Activated CD4-positive, alpha-beta memory T cell treated with anti-CD3 and anti-CD28 coated beads for 36 hours (primary cell): ENCODE measurements around the gene CTTNBP2. TPM values are rescaled to one million over a fixed set of nuclear protein-coding genes. Genes with fewer than 3 reads are reported as not detected.

Experiments used
- CTCF ChIA-PET: fragments of 350-600 bp; sonication (Branson Sonifier 250); formaldehyde crosslinking; loops from one replicate; lab custom pipeline; 2021; ENCODE audit warnings: antibody characterized with exemption, inconsistent platforms; lab: Charles Lee
- POLR2A ChIA-PET: fragments of 350-600 bp; sonication (Branson Sonifier 250); formaldehyde crosslinking; loops from one replicate; lab custom pipeline; 2021; ENCODE audit warnings: antibody characterized with exemption; lab: Charles Lee
- DNase-seq: peaks from one replicate; pipeline ENCODE4 v3.0.0-alpha.2; 2020
- H3K27ac Mint-ChIP-seq: one replicate; pipeline ENCODE4 v1.8.0; 2021; ENCODE audit warnings: mixed read lengths
- H3K27me3 Mint-ChIP-seq: one replicate; pipeline ENCODE4 v1.8.0; 2021; ENCODE audit warnings: mixed read lengths
- H3K36me3 Mint-ChIP-seq: one replicate; pipeline ENCODE4 v1.8.0; 2021; ENCODE audit warnings: mixed read lengths
- H3K4me1 Mint-ChIP-seq: one replicate; pipeline ENCODE4 v1.8.0; 2021; ENCODE audit warnings: low read depth, mixed read lengths
- H3K4me3 Mint-ChIP-seq: one replicate; pipeline ENCODE4 v1.8.0; 2021; ENCODE audit warnings: mild to moderate bottlenecking, mixed read lengths
- H3K9me3 Mint-ChIP-seq: one replicate; pipeline ENCODE4 v1.8.0; 2021; ENCODE audit warnings: mixed read lengths
- intact Hi-C: fragments of 100-400 bp; cut with micrococcal nuclease; formaldehyde crosslinking; loops from one replicate; pipeline ENCODE4 v1.15.1; 2023
- total RNA-seq, 2 experiments: library from RNA; stranded (reverse); gene quantifications; one replicate each; pipeline ENCODE4 v1.2.3, GENCODE V29; 2021

The CTTNBP2 gene
- total RNA-seq, 2 experiments from 2014 or later, result not detected

DNA sequence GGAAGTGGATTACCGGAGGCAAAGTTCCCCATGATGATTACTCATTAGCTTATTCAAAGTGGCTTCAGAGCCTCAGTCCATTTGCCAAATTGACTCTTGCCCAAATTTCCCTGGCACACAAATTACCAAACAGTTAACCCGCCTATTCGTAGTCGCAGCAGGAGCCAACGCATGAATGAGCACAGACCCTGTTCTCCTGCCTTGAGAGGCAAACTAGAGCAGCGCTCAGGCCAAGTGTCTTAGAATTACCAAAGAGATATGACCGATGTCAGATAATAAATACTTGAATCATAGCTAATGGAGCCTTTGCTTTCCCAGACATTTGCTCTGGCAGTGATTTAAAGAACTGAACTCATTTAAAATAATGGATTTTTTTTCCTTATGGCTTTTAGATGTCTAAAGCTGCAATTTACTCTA, 64.9 kb downstream of the CTTNBP2 start:
- Mint-ChIP-seq H3K36me3 (no peaks in the 10 kb centered on the region), H3K27ac (no peak overlapping the region), H3K4me1 (no peaks in the 10 kb centered on the region), H3K9me3 (no peaks in the 10 kb centered on the region), H3K4me3 (no peak overlapping the region), H3K27me3 (no peaks in the 10 kb centered on the region)
- ChIA-PET POLR2A (no interaction called here), CTCF (no interaction called here)
- intact Hi-C loops, result no loop called here
- DNase-seq, result no peak

DNA sequence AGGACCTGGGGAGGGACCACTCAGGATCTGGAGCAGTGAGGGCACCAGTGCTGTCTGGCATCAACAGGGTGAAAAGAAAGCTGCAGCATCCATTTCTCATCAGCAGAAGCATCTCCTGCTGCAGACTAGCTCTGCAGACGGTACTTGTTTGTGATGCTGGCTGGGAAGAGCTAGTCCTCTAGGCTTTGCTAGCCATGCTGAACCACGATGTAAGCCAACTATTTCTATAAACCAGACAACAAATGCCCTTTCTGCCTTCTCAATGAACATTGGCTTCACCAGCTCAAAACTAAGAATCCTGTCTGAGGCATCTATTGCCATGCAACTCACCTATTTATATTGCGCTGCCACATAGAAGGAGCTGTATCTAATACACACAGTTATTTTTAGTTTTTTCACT, 65.6 kb downstream of the CTTNBP2 start:
- intact Hi-C loops, result no loop called here
- POLR2A ChIA-PET, result no interaction called here
- Mint-ChIP-seq H3K9me3 (no peaks in the 10 kb centered on the region), H3K4me3 (no peak overlapping the region), H3K36me3 (no peaks in the 10 kb centered on the region), H3K27me3 (no peaks in the 10 kb centered on the region), H3K4me1 (no peaks in the 10 kb centered on the region), H3K27ac (no peak overlapping the region)
- CTCF ChIA-PET, result no interaction called here
- DNase-seq, result no peak

DNA sequence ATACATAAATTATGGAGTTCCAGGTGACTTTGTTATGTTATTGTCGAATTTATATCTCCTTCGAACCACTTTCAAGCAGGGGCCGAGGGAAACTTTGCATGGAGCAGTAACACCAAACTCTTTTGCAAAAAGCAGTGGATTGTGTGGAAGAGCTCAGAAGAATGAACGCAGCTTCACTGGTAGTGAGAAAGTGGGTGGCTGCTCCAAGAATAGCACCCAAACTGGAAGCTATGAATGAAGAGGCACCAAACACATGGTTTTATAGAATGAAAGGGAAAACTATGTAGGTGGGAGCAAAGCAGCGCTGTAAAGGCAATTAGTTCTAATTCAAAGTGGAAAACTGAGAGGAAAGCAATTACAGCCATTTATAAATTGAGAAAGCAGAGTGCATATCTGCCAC, 67.2 kb downstream of the CTTNBP2 start:
- no peak for DNase-seq
- POLR2A ChIA-PET, result no interaction called here
- intact Hi-C loops, result no loop called here
- Mint-ChIP-seq H3K27ac (no peak overlapping the region), H3K4me3 (no peak overlapping the region), H3K9me3 (no peaks in the 10 kb centered on the region), H3K27me3 (no peaks in the 10 kb centered on the region), H3K4me1 (no peaks in the 10 kb centered on the region), H3K36me3 (no peaks in the 10 kb centered on the region)
- CTCF ChIA-PET, result no interaction called here

DNA sequence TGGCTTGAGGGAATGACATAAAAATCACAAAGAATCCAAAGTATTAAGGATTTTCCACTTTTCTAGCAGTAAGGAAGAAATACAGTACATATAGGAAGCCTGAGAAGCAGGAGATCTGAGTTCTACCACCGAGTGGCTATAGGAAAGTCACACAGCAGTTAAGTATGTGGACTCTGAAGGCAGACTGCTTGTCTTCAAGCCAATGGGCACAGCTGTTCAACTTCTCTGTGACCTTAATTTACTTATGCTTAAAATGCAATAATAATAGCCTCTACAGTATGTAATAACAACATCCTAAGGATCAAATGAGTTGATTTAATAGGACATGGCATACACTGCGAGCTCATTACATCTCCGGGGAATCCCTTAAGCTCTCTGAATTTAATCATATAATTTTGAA, 68.0 kb downstream of the CTTNBP2 start:
- no peak overlapping the region for H3K27ac Mint-ChIP-seq
- H3K27me3 Mint-ChIP-seq, result no peaks in the 10 kb centered on the region
- no peaks in the 10 kb centered on the region for H3K36me3 Mint-ChIP-seq
- ChIA-PET CTCF (no interaction called here), POLR2A (no interaction called here)
- H3K4me3 Mint-ChIP-seq, result no peak overlapping the region
- intact Hi-C loops, result no loop called here
- H3K4me1 Mint-ChIP-seq, result no peaks in the 10 kb centered on the region
- DNase-seq, result no peak
- no peaks in the 10 kb centered on the region for H3K9me3 Mint-ChIP-seq

DNA sequence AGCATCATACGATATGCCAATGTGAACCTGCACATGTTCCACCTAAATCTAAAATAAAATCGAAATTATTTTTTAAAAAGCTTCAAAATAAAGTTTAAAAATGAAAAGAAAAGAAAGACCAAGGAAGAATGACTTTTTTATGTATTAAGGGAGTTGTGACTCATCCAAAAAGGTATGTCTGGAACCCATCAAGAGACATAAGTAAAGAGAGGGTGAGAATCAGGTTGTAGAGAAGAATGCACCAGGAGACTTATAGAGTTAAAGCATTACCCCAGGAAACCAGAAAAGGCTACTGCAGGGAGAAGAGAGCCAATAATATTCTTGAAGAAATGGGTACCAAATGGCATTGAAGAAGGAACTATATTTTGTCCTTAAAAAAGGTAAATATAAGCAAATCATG, 69.8 kb downstream of the CTTNBP2 start:
- H3K4me1 Mint-ChIP-seq, result no peaks in the 10 kb centered on the region
- H3K9me3 Mint-ChIP-seq, result no peaks in the 10 kb centered on the region
- intact Hi-C loops, result no loop called here
- ChIA-PET POLR2A (no interaction called here), CTCF (no interaction called here)
- no peak overlapping the region for H3K4me3 Mint-ChIP-seq
- no peak for DNase-seq
- no peaks in the 10 kb centered on the region for H3K36me3 Mint-ChIP-seq
- no peak overlapping the region for H3K27ac Mint-ChIP-seq
- no peaks in the 10 kb centered on the region for H3K27me3 Mint-ChIP-seq

DNA sequence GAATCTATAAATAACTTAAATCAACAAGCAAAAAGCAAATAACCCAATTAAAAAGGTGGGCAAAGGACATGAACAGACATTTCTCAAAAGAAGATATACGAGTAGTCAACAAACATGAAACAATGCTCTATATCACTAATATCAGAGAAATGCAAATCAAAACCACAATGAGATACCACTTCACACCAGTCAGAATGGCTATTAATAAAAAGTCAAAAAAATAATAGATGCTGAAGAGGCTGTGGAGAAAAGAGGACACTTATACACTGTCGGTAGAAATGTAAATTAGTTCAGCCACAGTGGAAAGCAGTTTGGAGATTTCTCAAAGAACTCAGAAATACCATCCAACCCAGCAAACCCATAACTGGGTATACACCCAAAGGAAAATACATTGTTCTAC, 70.6 kb downstream of the CTTNBP2 start:
- intact Hi-C loops, result no loop called here
- CTCF ChIA-PET, result no interaction called here
- POLR2A ChIA-PET, result no interaction called here
- Mint-ChIP-seq H3K4me1 (no peaks in the 10 kb centered on the region), H3K27ac (no peak overlapping the region), H3K36me3 (no peaks in the 10 kb centered on the region), H3K9me3 (no peaks in the 10 kb centered on the region), H3K4me3 (no peak overlapping the region), H3K27me3 (no peaks in the 10 kb centered on the region)
- DNase-seq, result no peak

DNA sequence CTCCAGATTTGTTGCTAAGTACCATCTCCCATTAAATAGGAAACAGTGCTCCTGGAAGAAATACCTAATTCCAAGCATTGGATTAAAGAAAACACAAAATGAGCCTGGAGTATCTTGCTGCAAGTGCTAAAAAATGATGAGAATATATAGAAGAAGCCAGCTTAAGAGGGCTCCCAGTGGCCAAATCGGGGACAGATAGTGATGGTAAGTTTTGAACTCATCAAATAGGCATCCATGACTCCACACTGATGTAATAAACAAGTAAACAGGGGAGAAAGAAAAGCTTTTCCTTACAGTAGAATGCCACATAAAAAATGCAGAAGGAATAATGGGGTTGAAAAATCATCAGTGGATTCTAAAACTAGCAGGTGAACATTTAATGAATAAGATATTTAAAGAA, 72.4 kb downstream of the CTTNBP2 start:
- ChIA-PET POLR2A (no interaction called here), CTCF (no interaction called here)
- DNase-seq, result no peak
- Mint-ChIP-seq H3K9me3 (no peaks in the 10 kb centered on the region), H3K4me1 (no peaks in the 10 kb centered on the region), H3K36me3 (no peaks in the 10 kb centered on the region), H3K27me3 (peaks cover 2% of the 10 kb centered on the region), H3K27ac (no peak overlapping the region), H3K4me3 (no peak overlapping the region)
- intact Hi-C loops, result no loop called here

- Mint-ChIP-seq H3K27ac (no peak overlapping the region), H3K9me3 (no peaks in the 10 kb centered on the region), H3K4me3 (no peak overlapping the region), H3K27me3 (peaks cover 2% of the 10 kb centered on the region), H3K4me1 (no peaks in the 10 kb centered on the region), H3K36me3 (no peaks in the 10 kb centered on the region)
- POLR2A ChIA-PET, result no interaction called here
- CTCF ChIA-PET, result no interaction called here
- intact Hi-C loops, result no loop called here
- DNase-seq, result no peak
Measured at GRCh38 chr7:117800406-117800805, 72.8 kb downstream of the CTTNBP2 start.

DNA sequence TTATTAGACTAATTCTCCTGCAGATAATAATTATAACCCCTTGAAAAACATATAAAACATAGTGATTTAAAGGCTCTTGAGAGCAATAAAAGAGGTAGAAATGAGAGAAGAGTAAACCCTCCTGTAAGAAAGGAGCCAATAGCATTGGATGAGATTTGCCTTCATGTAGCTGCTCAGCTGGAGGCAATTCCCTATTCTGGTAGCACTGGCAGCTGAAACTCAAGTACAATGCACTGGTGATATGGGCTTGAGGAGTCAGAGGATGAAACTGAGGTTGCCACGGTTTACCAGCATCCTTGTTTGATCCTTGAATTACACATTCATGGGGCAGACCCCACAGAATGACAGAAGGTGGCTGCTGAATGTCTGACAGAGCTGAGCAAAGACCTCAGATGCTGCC, 76.4 kb downstream of the CTTNBP2 start:
- Mint-ChIP-seq H3K9me3 (no peaks in the 10 kb centered on the region), H3K4me1 (no peaks in the 10 kb centered on the region), H3K27me3 (peaks cover 2% of the 10 kb centered on the region)

DNA sequence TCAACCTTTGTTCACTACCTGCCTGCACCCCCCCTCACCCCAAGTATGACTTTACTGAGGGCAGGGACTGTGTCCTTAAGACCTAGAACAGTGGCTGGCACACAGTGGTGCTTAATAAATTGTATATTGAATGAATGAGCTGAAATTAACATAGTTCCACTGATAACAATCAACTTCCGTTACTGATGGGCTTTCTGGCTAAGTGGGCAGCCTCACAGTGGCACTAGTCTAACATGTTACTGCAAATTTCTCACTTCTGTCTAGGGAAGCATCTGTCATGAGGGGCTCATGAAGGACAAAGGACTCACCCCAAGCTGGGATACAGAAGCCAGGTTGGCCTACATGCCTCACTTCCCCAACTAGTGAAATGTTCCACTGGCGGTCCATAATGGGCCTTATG, 79.3 kb downstream of the CTTNBP2 start:
- H3K36me3 Mint-ChIP-seq, result no peaks in the 10 kb centered on the region
- intact Hi-C loops, result no loop called here
- H3K27ac Mint-ChIP-seq, result no peak overlapping the region
- POLR2A ChIA-PET, result no interaction called here
- peaks cover 2% of the 10 kb centered on the region for H3K27me3 Mint-ChIP-seq
- no peak overlapping the region for H3K4me3 Mint-ChIP-seq
- CTCF ChIA-PET, result no interaction called here
- DNase-seq, result no peak
- H3K4me1 Mint-ChIP-seq, result no peaks in the 10 kb centered on the region
- H3K9me3 Mint-ChIP-seq, result no peaks in the 10 kb centered on the region

More for the DNA sequence above, 76.4 kb downstream of the CTTNBP2 start:
- ChIA-PET CTCF (no interaction called here), POLR2A (no interaction called here)
- Mint-ChIP-seq H3K27ac (no peak overlapping the region), H3K36me3 (no peaks in the 10 kb centered on the region), H3K4me3 (no peak overlapping the region)
- DNase-seq, result no peak
- intact Hi-C loops, result no loop called here

DNA sequence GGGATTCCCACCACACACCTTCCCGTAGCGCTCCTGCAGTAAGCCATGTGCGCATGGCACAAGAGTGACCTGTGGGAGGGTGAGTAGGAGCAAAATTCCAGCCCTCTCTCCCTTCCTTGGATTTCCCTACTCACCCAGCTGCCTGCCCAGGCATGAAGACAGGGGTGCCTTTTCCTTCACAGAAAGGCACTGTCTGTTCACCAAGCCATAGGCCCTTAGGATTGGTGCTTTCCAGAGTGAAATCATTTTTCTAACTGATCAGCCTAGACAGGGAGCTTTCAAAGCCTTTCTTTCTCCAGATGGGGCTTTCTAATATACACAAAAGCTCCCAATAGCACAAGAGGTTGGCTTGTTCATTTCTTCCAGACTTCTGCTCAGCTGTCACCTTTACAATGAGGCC, 79.7 kb downstream of the CTTNBP2 start:
- Mint-ChIP-seq H3K4me1 (no peaks in the 10 kb centered on the region), H3K4me3 (no peak overlapping the region), H3K27ac (no peak overlapping the region), H3K36me3 (no peaks in the 10 kb centered on the region), H3K27me3 (peaks cover 2% of the 10 kb centered on the region), H3K9me3 (no peaks in the 10 kb centered on the region)
- intact Hi-C loops, result no loop called here
- POLR2A ChIA-PET, result no interaction called here
- no peak for DNase-seq
- CTCF ChIA-PET, result no interaction called here

DNA sequence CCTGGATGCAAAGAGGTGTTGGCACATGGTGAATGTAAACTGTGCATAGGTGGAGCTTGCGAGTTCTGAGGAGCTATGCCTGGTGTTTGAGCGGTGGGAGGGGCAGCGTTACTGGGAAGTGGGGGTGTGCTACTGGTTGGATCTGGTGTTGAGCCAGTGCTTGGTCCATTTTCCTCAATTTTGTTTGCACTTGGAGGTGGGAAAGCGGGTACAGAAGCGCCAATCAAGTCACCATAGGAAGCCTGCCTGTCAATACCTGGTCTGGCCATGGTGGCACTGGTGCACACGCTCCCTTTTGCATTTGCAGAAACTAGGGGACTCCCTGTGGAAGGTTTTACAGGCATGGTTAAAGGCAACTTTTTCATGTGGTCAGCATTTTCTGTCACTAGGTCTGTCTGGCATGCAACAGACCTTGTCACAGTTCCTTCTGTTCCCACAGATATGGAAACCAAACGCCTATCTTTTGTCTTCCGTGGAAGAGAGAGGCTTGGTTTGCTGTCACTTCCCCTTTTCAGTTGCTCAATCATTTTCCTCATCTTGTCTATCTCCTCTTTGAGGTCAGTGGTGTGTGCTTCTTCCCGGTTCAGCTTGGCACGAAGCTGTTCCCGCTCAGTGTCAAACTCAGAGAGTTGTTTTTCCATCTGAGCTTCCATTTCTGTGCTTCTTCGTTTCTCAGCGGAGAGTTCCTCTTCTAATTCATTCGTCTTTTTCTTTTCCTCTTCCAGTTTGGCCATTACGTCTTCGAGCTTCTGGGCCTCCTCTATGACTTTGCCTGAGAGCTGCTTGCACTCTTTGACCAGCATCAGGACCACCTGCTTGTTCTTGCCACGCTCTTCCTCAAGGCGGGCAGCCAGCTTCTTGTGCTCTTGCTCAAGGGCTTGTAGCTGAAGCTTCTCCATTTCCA, 81.1 kb downstream of the CTTNBP2 start:
- ChIA-PET CTCF (no interaction called here), POLR2A (no interaction called here)
- no peak overlapping the region for H3K4me3 Mint-ChIP-seq
- H3K4me1 Mint-ChIP-seq, result no peaks in the 10 kb centered on the region
- H3K36me3 Mint-ChIP-seq, result no peaks in the 10 kb centered on the region
- no peak for DNase-seq
- H3K27me3 Mint-ChIP-seq, result no peaks in the 10 kb centered on the region
- intact Hi-C loops, result no loop called here
- H3K9me3 Mint-ChIP-seq, result no peaks in the 10 kb centered on the region
- no peak overlapping the region for H3K27ac Mint-ChIP-seq

GRCh38 chr7:117790731-117791130, 82.5 kb downstream of the CTTNBP2 start:
- Mint-ChIP-seq H3K9me3 (no peaks in the 10 kb centered on the region), H3K27ac (no peak overlapping the region), H3K36me3 (no peaks in the 10 kb centered on the region), H3K4me1 (no peaks in the 10 kb centered on the region), H3K27me3 (no peaks in the 10 kb centered on the region), H3K4me3 (no peak overlapping the region)
- CTCF ChIA-PET, result no interaction called here
- intact Hi-C loops, result no loop called here
- DNase-seq, result no peak
- POLR2A ChIA-PET, result no interaction called here
